ENCODE data around the gene HPS1. TPM values are rescaled to one million over a fixed set of nuclear protein-coding genes. Genes with fewer than 3 reads are reported as not detected.

Gene HPS1
- total and polyA plus RNA-seq, 2 of the 8 experiments (the other 6 are each of a cell fraction or from before 2014, with no cell fraction given): 38.7 to 61.7 TPM

GRCh38 chr10:98453729-98454128 is 7.0 kb upstream of the HPS1 start:
- no peaks in the 10 kb centered on the region for H3K27me3 ChIP-seq (replicated peaks in 1 of 4; ENCODE audit: control insufficient read depth in 3 of 4, extremely low read depth in 1 of 4, insufficient read depth in 3 of 4, low read length in 3 of 4)
- H4K91ac ChIP-seq (replicated peaks; ENCODE audit: insufficient read length, low read length): no peak overlapping the region
- no peaks in the 10 kb centered on the region for H3K79me2 ChIP-seq (ENCODE audit: control insufficient read depth in 1 of 2, insufficient read depth in 2 of 2, low read length in 2 of 2)
- H2AK5ac ChIP-seq (ENCODE audit: low read depth, low read length): no peak overlapping the region
- no peak overlapping the region for H3K56ac ChIP-seq (replicated peaks; ENCODE audit: insufficient read length, low read depth, low read length)
- no peaks in the 10 kb centered on the region for H3K23me2 ChIP-seq (ENCODE audit: low read depth, low read length)
- peaks cover 5 to 14% (median 11%) of the 10 kb centered on the region in 4 experiments for H3K4me1 ChIP-seq (replicated peaks in 1 of 4; ENCODE audit: control insufficient read depth in 3 of 4, insufficient read depth in 4 of 4, low read length in 3 of 4)
- no peak overlapping the region for H2BK12ac ChIP-seq (ENCODE audit: low read depth, low read length)
- DNase-seq (ENCODE audit: low read depth in 1 of 2, low spot score in 2 of 2): no peak
- no peak overlapping the region for H3K4me3 ChIP-seq (ENCODE audit: extremely low read depth in 1 of 4, insufficient read depth in 2 of 4, low read depth in 3 of 4, low read length in 4 of 4)
- H2BK5ac ChIP-seq (ENCODE audit: low read depth, low read length): no peak overlapping the region
- H3K18ac ChIP-seq (ENCODE audit: extremely low read depth, low read length): no peak overlapping the region
- no peak overlapping the region for H3K4ac ChIP-seq (replicated peaks; ENCODE audit: insufficient read length, low read depth, low read length)
- ChIA-PET POLR2A (ENCODE audit: partially characterized antibody) (interaction anchor here (1.1 kb wide), 1 partner anchor 8 kb away, joined by 3 read pairs; no protein-coding TSS in a partner anchor), CTCF (ENCODE audit: partially characterized antibody) (interaction anchor here (0.6 to 1.1 kb wide), 2 partner anchors 8 to 274 kb away, joined by 3 read pairs; no protein-coding TSS in a partner anchor)
- H3K14ac ChIP-seq (ENCODE audit: insufficient read length): no peak overlapping the region
- no peak overlapping the region for H2BK20ac ChIP-seq (ENCODE audit: low read length)
- H2BK120ac ChIP-seq (replicated peaks; ENCODE audit: low read depth, low read length): no peak overlapping the region
- no peaks in the 10 kb centered on the region for H3K36me3 ChIP-seq (ENCODE audit: control insufficient read depth in 2 of 4, insufficient read depth in 4 of 4, low read length in 3 of 4)
- 90% methylated on average over 2 of the region's 2 CpGs; no CpG with 5 or more reads in 1 of the 2 experiments for WGBS, 2 experiments (ENCODE audit: extremely low coverage in 1 of 2, insufficient coverage in 1 of 2, insufficient read length in 1 of 2, insufficient replicate concordance in 2 of 2, low coverage in 1 of 2, low lambda C conversion rate in 2 of 2, missing lambda C conversion rate in 1 of 2)
- FAIRE-seq: no peak
- no peak overlapping the region for H3K23ac ChIP-seq (ENCODE audit: insufficient read length)
- H2BK15ac ChIP-seq (ENCODE audit: low read length): no peak overlapping the region
- H3K27ac ChIP-seq (ENCODE audit: low read depth, low read length): no peak overlapping the region
- H3K9ac ChIP-seq (replicated peaks in 1 of 4; ENCODE audit: extremely low read depth in 1 of 4, low read depth in 3 of 4, low read length in 3 of 4): no peak overlapping the region
- no peak overlapping the region for H2AFZ ChIP-seq (ENCODE audit: low read length)
- no peak overlapping the region for H3K4me2 ChIP-seq (ENCODE audit: insufficient read depth in 1 of 2, low read depth in 2 of 2, low read length in 2 of 2)
- H4K20me1 ChIP-seq (replicated peaks in 1 of 2; ENCODE audit: control insufficient read depth in 1 of 2, insufficient read depth in 2 of 2, low read length in 2 of 2): no peaks in the 10 kb centered on the region
- H4K8ac ChIP-seq (ENCODE audit: extremely low read depth, insufficient read depth, low read length): no peak overlapping the region
- no peak overlapping the region for H4K5ac ChIP-seq (ENCODE audit: insufficient read length, low read depth, low read length)
- no peaks in the 10 kb centered on the region for H3K9me3 ChIP-seq (ENCODE audit: insufficient read depth in 2 of 2, low read depth in 1 of 2, low read length in 1 of 2)
- H3K79me1 ChIP-seq (ENCODE audit: low read depth, low read length): no peaks in the 10 kb centered on the region
- TF ChIP-seq RXRA (IDR thresholded peaks at IDR 0.05; ENCODE audit: insufficient read depth, low read depth, low read length) (no peak), POU5F1 (IDR thresholded peaks at IDR 0.05; ENCODE audit: low read depth, low read length) (no peak), TAF7 (optimal IDR thresholded peaks at IDR 0.05; ENCODE audit: borderline replicate concordance, low read depth, low read length) (no peak), USF2 (IDR thresholded peaks at IDR 0.05; ENCODE audit: low read length) (no peak), TCF12 (IDR thresholded peaks at IDR 0.05; ENCODE audit: low read depth, low read length) (no peak), HDAC6 (IDR thresholded peaks at IDR 0.05; ENCODE audit: low read depth, low read length) (no peak), TBP (IDR thresholded peaks at IDR 0.05; ENCODE audit: low read depth, low read length) (no peak), NRF1 (IDR thresholded peaks at IDR 0.05; ENCODE audit: low read depth, low read length) (no peak), EZH2 (IDR thresholded peaks at IDR 0.05; ENCODE audit: low read depth, low read length, severe bottlenecking) (no peak), BCL11A (IDR thresholded peaks at IDR 0.05; ENCODE audit: low read depth in 2 of 2, low read length in 2 of 2) (no peak), FOSL1 (IDR thresholded peaks at IDR 0.05; ENCODE audit: insufficient read depth, low read depth, low read length) (no peak), RAD21 (IDR thresholded peaks at IDR 0.05 in 1 of 2, conservative IDR thresholded peaks at IDR 0.05 in 1 of 2; ENCODE audit: low read depth in 2 of 2, low read length in 2 of 2) (no peak), EP300 (IDR thresholded peaks at IDR 0.05; ENCODE audit: borderline replicate concordance in 1 of 2, low read depth in 2 of 2, low read length in 2 of 2) (no peak)

All from H1 (cell line).